IMR-90 (cell line): ENCODE measurements around the gene IL37. TPM values are rescaled to one million over a fixed set of nuclear protein-coding genes. Genes with fewer than 3 reads are reported as not detected.

Experiments used
- ATAC-seq: fragments of 200-7000 bp; cut with Tn5 transposase; 2 replicates; pipeline ENCODE4 v1.9.1; 2020; ENCODE audit warnings: low read depth, mild to moderate bottlenecking, moderate library complexity
- BruUV-seq: library from RNA; stranded (reverse); fragments of 400-500 nt; replicated peaks from 2 replicates; lab custom pipeline; 2021; lab: Mats Ljungman, UMichigan
- CTCF ChIA-PET: fragments of 300-600 bp; formaldehyde crosslinking; extraction: SDS; loops from one replicate; lab custom pipeline; 2021; ENCODE audit warnings: antibody characterized with exemption; lab: Yijun Ruan, JAX
- POLR2A ChIA-PET: fragments of 300-600 bp; sonication (Branson Sonifier 250); formaldehyde crosslinking; loops from one replicate; lab custom pipeline; 2022; ENCODE audit warnings: antibody characterized with exemption; ENCODE audit not compliant: unreplicated experiment; lab: Charles Lee
- DNase-seq: peaks from one replicate; pipeline ENCODE4 v3.0.0; 2013
- H2AFZ ChIP-seq: replicated peaks from 2 replicates; pipeline ENCODE3; 2013; ENCODE audit warnings: low read length, mild to moderate bottlenecking; ENCODE audit not compliant: poor library complexity
- H2AK5ac ChIP-seq: 2 replicates; pipeline ENCODE4 v1.6.1; 2013; ENCODE audit warnings: low read depth, low read length, inconsistent platforms
- H2AK9ac ChIP-seq: replicated peaks from 2 replicates; pipeline ENCODE3; 2013; ENCODE audit warnings: mild to moderate bottlenecking, low read depth, low read length, moderate library complexity; ENCODE audit not compliant: poor library complexity
- H2BK120ac ChIP-seq: 2 replicates; pipeline ENCODE4 v1.6.1; 2013; ENCODE audit warnings: low read depth, low read length, inconsistent platforms
- H2BK15ac ChIP-seq: 3 replicates; pipeline ENCODE4 v1.6.1; 2013; ENCODE audit warnings: low read depth, low read length, inconsistent platforms
- H2BK20ac ChIP-seq: 2 replicates; pipeline ENCODE4 v1.6.1; 2013; ENCODE audit warnings: low read depth, mild to moderate bottlenecking, inconsistent platforms, low read length, moderate library complexity
- H2BK5ac ChIP-seq: 2 replicates; pipeline ENCODE4 v1.6.1; 2013; ENCODE audit warnings: mild to moderate bottlenecking, low read depth, low read length, inconsistent platforms; ENCODE audit not compliant: poor library complexity, severe bottlenecking
- H3K14ac ChIP-seq: replicated peaks from 2 replicates; pipeline ENCODE4 v1.6.1; 2013; ENCODE audit warnings: low read depth, low read length, inconsistent platforms
- H3K18ac ChIP-seq: 2 replicates; pipeline ENCODE4 v1.6.1; 2013; ENCODE audit warnings: low read depth, low read length, control low read depth
- H3K23ac ChIP-seq: 2 replicates; pipeline ENCODE4 v1.6.1; 2013; ENCODE audit warnings: low read depth, low read length, inconsistent platforms
- H3K27ac ChIP-seq: 2 replicates; pipeline ENCODE4 v1.5.1; 2013; ENCODE audit warnings: mild to moderate bottlenecking, control low read depth, low read length; ENCODE audit not compliant: insufficient read depth
- H3K27me3 ChIP-seq: 2 replicates; pipeline ENCODE4 v1.6.1; 2013; ENCODE audit warnings: low read length; ENCODE audit not compliant: control insufficient read depth, insufficient read depth
- H3K36me3 ChIP-seq: 2 replicates; pipeline ENCODE4 v1.6.1; 2013; ENCODE audit warnings: low read length, mixed read lengths; ENCODE audit not compliant: control insufficient read depth, insufficient read depth
- H3K4ac ChIP-seq: 2 replicates; pipeline ENCODE4 v1.6.1; 2013; ENCODE audit warnings: low read depth, low read length, inconsistent platforms
- H3K4me1 ChIP-seq: 2 replicates; pipeline ENCODE4 v1.6.1; 2013; ENCODE audit warnings: low read length, mixed read lengths; ENCODE audit not compliant: control insufficient read depth, insufficient read depth
- H3K4me2 ChIP-seq: 2 replicates; pipeline ENCODE4 v1.6.1; 2013; ENCODE audit warnings: low read depth, mild to moderate bottlenecking, control low read depth, low read length, moderate library complexity
- H3K4me3 ChIP-seq: 2 replicates; pipeline ENCODE4 v1.5.1; 2013; ENCODE audit warnings: low read depth, mild to moderate bottlenecking, control low read depth, low read length, moderate library complexity; ENCODE audit not compliant: insufficient read depth
- H3K56ac ChIP-seq: 2 replicates; pipeline ENCODE4 v1.6.1; 2013; ENCODE audit warnings: low read length, inconsistent platforms; ENCODE audit not compliant: insufficient read depth; ENCODE audit errors: extremely low read depth
- H3K79me1 ChIP-seq, 2 experiments: 2 replicates each; pipeline ENCODE4 v1.6.1; 2013; ENCODE audit warnings: low read length in 2 of 2, inconsistent platforms in 1 of 2, low read depth in 1 of 2
- H3K9ac ChIP-seq: 2 replicates; pipeline ENCODE4 v1.6.1; 2013; ENCODE audit warnings: low read depth, low read length, control low read depth
- H3K9me1 ChIP-seq: 2 replicates; pipeline ENCODE4 v1.6.1; 2013; ENCODE audit warnings: low read length, inconsistent platforms; ENCODE audit not compliant: insufficient read depth
- H3K9me3 ChIP-seq: 2 replicates; pipeline ENCODE4 v1.6.1; 2013; ENCODE audit warnings: low read length; ENCODE audit not compliant: control insufficient read depth, insufficient read depth
- H4K20me1 ChIP-seq: 2 replicates; pipeline ENCODE4 v1.6.1; 2013; ENCODE audit warnings: low read length, inconsistent platforms; ENCODE audit not compliant: insufficient read depth
- H4K5ac ChIP-seq: 2 replicates; pipeline ENCODE4 v1.6.1; 2013; ENCODE audit warnings: mild to moderate bottlenecking, low read depth, low read length, control low read depth
- H4K8ac ChIP-seq, 2 experiments: 2 replicates each; pipeline ENCODE4 v1.6.1; 2013; ENCODE audit warnings: low read depth in 2 of 2, low read length in 2 of 2, control low read depth in 1 of 2, inconsistent platforms in 1 of 2
- H4K91ac ChIP-seq: 2 replicates; pipeline ENCODE4 v1.6.1; 2013; ENCODE audit warnings: low read depth, low read length, inconsistent platforms; ENCODE audit not compliant: insufficient read depth
- BHLHE40 ChIP-seq: fragments of 150-350 bp; IDR thresholded peaks from 2 replicates; pipeline ENCODE4 v1.6.1; 2016; ENCODE audit warnings: mild to moderate bottlenecking, low read depth, low read length
- CEBPB ChIP-seq: IDR thresholded peaks from 2 replicates; pipeline ENCODE4 v1.6.1; 2012; ENCODE audit warnings: low read depth, low read length, improper control_type of control experiment
- MXI1 ChIP-seq: IDR thresholded peaks from 2 replicates; pipeline ENCODE4 v1.6.1; 2012; ENCODE audit warnings: low read depth, mild to moderate bottlenecking, low read length, moderate library complexity, borderline replicate concordance
- NFE2L2 ChIP-seq: fragments of 150-350 bp; IDR thresholded peaks from 2 replicates; pipeline ENCODE4 v1.6.1; 2016; ENCODE audit warnings: low read depth, mild to moderate bottlenecking, low read length
- RAD21 ChIP-seq: IDR thresholded peaks from 2 replicates; pipeline ENCODE4 v1.6.1; 2012; ENCODE audit warnings: low read length, improper control_type of control experiment
- SMC3 ChIP-seq: fragments of 150-350 bp; IDR thresholded peaks from 2 replicates; pipeline ENCODE4 v1.6.1; 2016; ENCODE audit warnings: low read depth, mild to moderate bottlenecking, antibody characterized with exemption, low read length, moderate library complexity
- WGBS, 2 experiments: methylation state at CpG; one replicate each; pipeline versions ENCODE4 v1.1.5 to v1.1.7; 2013; ENCODE audit warnings: missing lambda C conversion rate in 2 of 2; ENCODE audit not compliant: insufficient read length in 1 of 2; ENCODE audit errors: extremely low coverage in 2 of 2; 5-methylcytosine and 5-hydroxymethylcytosine counted together
- dilution Hi-C: fragments of 300-500 bp; cut with HindIII; formaldehyde crosslinking; loops from one replicate; pipeline ENCODE4 v1.14.3; 2018; ENCODE audit warnings: low sequenced_read_pairs; ENCODE audit not compliant: unreplicated experiment
- in situ Hi-C: fragments of 300-500 bp; cut with MboI; formaldehyde crosslinking; loops from 3 replicates; pipeline ENCODE4 v1.14.3; 2019; ENCODE audit warnings: low sequenced_read_pairs, inconsistent platforms, mixed read lengths
- intact Hi-C: fragments of 100-400 bp; cut with micrococcal nuclease; formaldehyde crosslinking; loops from 2 replicates; pipeline ENCODE4 v1.10.0; 2022
- polyA plus RNA-seq, 3 experiments: library from polyadenylated mRNA; depleted of rRNA; stranded (reverse); fragments of >200 nt; gene quantifications; 2 replicates each; pipeline ENCODE4 v1.2.3, GENCODE V29; 2012; ENCODE audit warnings: low replicate concordance in 1 of 3
- total RNA-seq: library from RNA; depleted of rRNA; stranded (reverse); fragments of >200 nt; gene quantifications from 2 replicates; pipeline ENCODE4 v1.2.3, GENCODE V29; 2012
- TF ChIP-seq, protein P1 (sequence below): fragments of 150-350 bp; IDR thresholded peaks from 2 replicates; pipeline ENCODE4 v1.6.1; 2017; ENCODE audit warnings: mild to moderate bottlenecking, antibody characterized with exemption, low read length, low read depth

The IL37 gene
- total and polyA plus RNA-seq, 2 of the 4 experiments (the other 2 are of a cell fraction): 0.15 TPM; not detected in 1

DNA sequence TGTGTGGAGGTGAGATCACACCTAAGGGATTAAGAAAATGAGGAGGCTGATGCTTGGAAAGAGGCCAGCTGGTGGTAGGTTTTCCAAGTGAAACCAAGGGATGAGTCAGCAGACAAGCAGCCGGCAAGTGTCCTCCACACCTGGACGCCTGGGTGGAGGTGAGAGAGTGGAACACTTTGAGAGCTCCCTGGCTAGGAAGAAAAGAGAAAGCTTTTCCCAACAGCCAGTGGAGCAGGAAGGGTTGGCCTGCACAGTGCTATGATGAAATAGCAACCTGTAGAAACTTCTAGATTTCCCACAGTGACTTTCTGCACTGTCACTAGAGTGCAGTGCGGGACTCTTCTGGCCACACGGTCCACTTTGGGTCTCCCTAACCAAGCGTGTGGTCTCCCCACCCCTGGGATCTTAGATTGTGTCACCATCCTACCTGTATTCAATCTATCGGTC, 19.6 kb upstream of the IL37 start:
- Histone ChIP-seq H3K9ac (no peak overlapping the region), H3K36me3 (no peaks in the 10 kb centered on the region), H4K5ac (no peak overlapping the region), H3K79me1 (no peaks in the 10 kb centered on the region), H3K27ac (no peak overlapping the region), H3K9me3 (no peaks in the 10 kb centered on the region), H2BK5ac (no peak overlapping the region), H2BK15ac (no peak overlapping the region), H3K56ac (no peak overlapping the region), H4K20me1 (no peaks in the 10 kb centered on the region), H3K4me3 (no peak overlapping the region), H3K27me3 (no peaks in the 10 kb centered on the region; the same call in 1 of the 2 replicates), H2AFZ (no peak overlapping the region), H3K4me1 (peaks cover 2% of the 10 kb centered on the region; the same call in 1 of the 2 replicates), H3K4ac (no peak overlapping the region), H2BK120ac (no peak overlapping the region), H3K4me2 (no peak overlapping the region), H3K23ac (no peak overlapping the region), H4K91ac (no peak overlapping the region), H2AK5ac (no peak overlapping the region), H2BK20ac (no peak overlapping the region), H3K14ac (no peak overlapping the region), H3K18ac (no peak overlapping the region), H3K9me1 (no peaks in the 10 kb centered on the region; the same call in 1 of the 2 replicates), H4K8ac (no peak overlapping the region), H2AK9ac (no peak overlapping the region)
- CTCF ChIA-PET: no interaction called here
- DNase-seq (no peak), ATAC-seq (no peak)
- no CpG with 5 or more reads among the region's 6 CpGs for WGBS, 2 experiments
- TF ChIP-seq BHLHE40 (no peak), NFE2L2 (no peak), RAD21 (no peak), CEBPB (no peak), MXI1 (no peak), SMC3 (no peak)
- TF ChIP-seq, protein P1, sequence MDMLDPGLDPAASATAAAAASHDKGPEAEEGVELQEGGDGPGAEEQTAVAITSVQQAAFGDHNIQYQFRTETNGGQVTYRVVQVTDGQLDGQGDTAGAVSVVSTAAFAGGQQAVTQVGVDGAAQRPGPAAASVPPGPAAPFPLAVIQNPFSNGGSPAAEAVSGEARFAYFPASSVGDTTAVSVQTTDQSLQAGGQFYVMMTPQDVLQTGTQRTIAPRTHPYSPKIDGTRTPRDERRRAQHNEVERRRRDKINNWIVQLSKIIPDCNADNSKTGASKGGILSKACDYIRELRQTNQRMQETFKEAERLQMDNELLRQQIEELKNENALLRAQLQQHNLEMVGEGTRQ: no peak
- no TSS peak for BruUV-seq
- dilution Hi-C loops (no loop called here), intact Hi-C loops (loop anchor here (2.0 kb wide), 1 partner anchor 35 kb away; no protein-coding TSS in a partner anchor), in situ Hi-C loops (no loop called here)
- POLR2A ChIA-PET: no interaction called here
